Amygdala (tissue), 56 donors: ENCODE results near the gene GLB1L.
"Not testable (repeated sequence)": the region's sequence is repeated elsewhere in the genome, so short reads cannot be mapped to it uniquely, and the experiment has no call there.

Source experiments
- DNase-seq, 56 donors: peaks; one replicate each; lab custom pipeline; 2025; lab: John Stamatoyannopoulos, UW

Gene GLB1L

GRCh38 chr2:219245148-219245898 lies at the start of gene GLB1L, which contains the start of gene STK16:
Gene GLB1L (minus strand): TSS chr2:219245444. CDS start chr2:219243573, 1,871 bp downstream.
Gene STK16 (plus strand): TSS chr2:219245479. CDS start chr2:219246000, 521 bp downstream.
- peak; percentile 61 to 96 (median 85) for DNase-seq

GRCh38 chr2:219294356-219295351 lies 49.4 kb upstream of the GLB1L start:
- DNase-seq: peak in 51 of 56 donors; percentile 21 to 89 (median 65)

- no peak for DNase-seq
These were observed 48.5 kb upstream of the GLB1L start for GRCh38 chr2:219293736-219294231.

GRCh38 chr2:219292616-219293015 lies 47.4 kb upstream of the GLB1L start:
- DNase-seq: no peak

- no peak for DNase-seq
These were observed 46.8 kb upstream of the GLB1L start for GRCh38 chr2:219291910-219292490.

GRCh38 chr2:219291394-219291793 lies 46.1 kb upstream of the GLB1L start:
- DNase-seq: no peak

GRCh38 chr2:219290381-219291171 lies 45.3 kb upstream of the GLB1L start:
- DNase-seq: no peak

- DNase-seq: peak in 54 of 56 donors; percentile 28 to 95 (median 81)
These were observed 44.5 kb upstream of the GLB1L start for GRCh38 chr2:219289537-219290361.

GRCh38 chr2:219289195-219289536 lies 43.9 kb upstream of the GLB1L start:
- DNase-seq: no peak

- no peak for DNase-seq
These were observed 42.5 kb upstream of the GLB1L start for GRCh38 chr2:219287580-219288265.

- not testable (repeated sequence) for DNase-seq
These were observed 41.8 kb upstream of the GLB1L start for GRCh38 chr2:219287116-219287440.

GRCh38 chr2:219286436-219287115 lies 41.3 kb upstream of the GLB1L start:
- peak in 29 of 56 donors; percentile 24 to 73 (median 52) for DNase-seq

GRCh38 chr2:219285894-219286425 lies 40.7 kb upstream of the GLB1L start:
- DNase-seq: peak in 35 of 56 donors; percentile 27 to 73 (median 57)

- DNase-seq: peak in 1 of 56 donors; percentile 17
These were observed 40.1 kb upstream of the GLB1L start for GRCh38 chr2:219285373-219285735.

- DNase-seq: no peak
These were observed 39.5 kb upstream of the GLB1L start for GRCh38 chr2:219284501-219285372.

GRCh38 chr2:219282943-219283581 lies 37.8 kb upstream of the GLB1L start:
- peak in 5 of 56 donors; percentile 19 to 34 (median 25) for DNase-seq
